ENCODE measurements around the gene OR2A2.

DNA sequence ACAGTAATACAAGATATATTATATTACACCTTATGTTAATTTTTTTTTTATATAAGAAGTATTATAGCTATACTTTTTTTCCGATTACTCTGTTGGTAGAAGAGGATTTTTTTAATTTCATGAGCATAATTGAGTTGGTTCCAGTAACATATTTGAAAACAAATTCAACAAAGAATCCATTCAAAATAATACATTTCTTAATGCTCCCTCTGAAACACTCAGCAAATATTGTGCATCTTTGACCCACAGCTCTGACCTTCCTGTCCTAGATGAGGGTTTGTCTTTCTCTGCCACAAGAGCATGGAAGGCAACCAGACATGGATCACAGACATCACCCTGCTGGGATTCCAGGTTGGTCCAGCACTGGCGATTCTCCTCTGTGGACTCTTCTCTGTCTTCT, at the start of gene OR2A2:
- TF ChIP-seq, protein P1, sequence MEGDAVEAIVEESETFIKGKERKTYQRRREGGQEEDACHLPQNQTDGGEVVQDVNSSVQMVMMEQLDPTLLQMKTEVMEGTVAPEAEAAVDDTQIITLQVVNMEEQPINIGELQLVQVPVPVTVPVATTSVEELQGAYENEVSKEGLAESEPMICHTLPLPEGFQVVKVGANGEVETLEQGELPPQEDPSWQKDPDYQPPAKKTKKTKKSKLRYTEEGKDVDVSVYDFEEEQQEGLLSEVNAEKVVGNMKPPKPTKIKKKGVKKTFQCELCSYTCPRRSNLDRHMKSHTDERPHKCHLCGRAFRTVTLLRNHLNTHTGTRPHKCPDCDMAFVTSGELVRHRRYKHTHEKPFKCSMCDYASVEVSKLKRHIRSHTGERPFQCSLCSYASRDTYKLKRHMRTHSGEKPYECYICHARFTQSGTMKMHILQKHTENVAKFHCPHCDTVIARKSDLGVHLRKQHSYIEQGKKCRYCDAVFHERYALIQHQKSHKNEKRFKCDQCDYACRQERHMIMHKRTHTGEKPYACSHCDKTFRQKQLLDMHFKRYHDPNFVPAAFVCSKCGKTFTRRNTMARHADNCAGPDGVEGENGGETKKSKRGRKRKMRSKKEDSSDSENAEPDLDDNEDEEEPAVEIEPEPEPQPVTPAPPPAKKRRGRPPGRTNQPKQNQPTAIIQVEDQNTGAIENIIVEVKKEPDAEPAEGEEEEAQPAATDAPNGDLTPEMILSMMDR (IDR thresholded peaks at IDR 0.05): no peak
- no peak for TF ChIP-seq POLR2AphosphoS5 (IDR thresholded peaks at IDR 0.05)
- no peak for TF ChIP-seq EP300 (IDR thresholded peaks at IDR 0.05)

Measured in gastroesophageal sphincter (tissue), 3 donors.